Spleen (tissue), 7 donors: ENCODE measurements around the gene AUH.
A peak's percentile ranks its signal among the peaks of the same experiment; 100 is the strongest.

Experiments
- POLR2A ChIP-seq, 3 donors: fragments of 450-650 bp; IDR thresholded peaks; one replicate each; pipeline ENCODE4 v1.5.1; 2017; ENCODE audit warnings: antibody characterized with exemption in 3 of 3, mild to moderate bottlenecking in 1 of 3
- POLR2AphosphoS5 ChIP-seq, 3 donors: sonication (generic); formaldehyde crosslinking; IDR thresholded peaks; one replicate each; pipeline ENCODE4 v1.5.1; 2017; ENCODE audit warnings: antibody characterized with exemption in 3 of 3
- TF ChIP-seq, protein P1 (sequence below), 11 experiments: fragments of 200-600 bp in 7 of 11; fragments of 450-650 bp in 4 of 11; sonication (generic) in 4 of 11; IDR thresholded peaks in 8 of 11; conservative IDR thresholded peaks in 3 of 11; 1 replicate in 7 of 11; 2 replicates in 4 of 11; pipeline versions ENCODE4 v1.4.0 to v1.8.0; 2016 to 2021; ENCODE audit warnings: antibody characterized with exemption in 11 of 11, inconsistent platforms in 4 of 11, mild to moderate bottlenecking in 1 of 11
- donor health status: DM: no; HTN: no; CAD: no; lungs with moderate emphysema.
- donor health status: DM: no; HTN: no; CAD: no.
- donor health status: DM: no; HTN: no; CAD: no.

DNA sequence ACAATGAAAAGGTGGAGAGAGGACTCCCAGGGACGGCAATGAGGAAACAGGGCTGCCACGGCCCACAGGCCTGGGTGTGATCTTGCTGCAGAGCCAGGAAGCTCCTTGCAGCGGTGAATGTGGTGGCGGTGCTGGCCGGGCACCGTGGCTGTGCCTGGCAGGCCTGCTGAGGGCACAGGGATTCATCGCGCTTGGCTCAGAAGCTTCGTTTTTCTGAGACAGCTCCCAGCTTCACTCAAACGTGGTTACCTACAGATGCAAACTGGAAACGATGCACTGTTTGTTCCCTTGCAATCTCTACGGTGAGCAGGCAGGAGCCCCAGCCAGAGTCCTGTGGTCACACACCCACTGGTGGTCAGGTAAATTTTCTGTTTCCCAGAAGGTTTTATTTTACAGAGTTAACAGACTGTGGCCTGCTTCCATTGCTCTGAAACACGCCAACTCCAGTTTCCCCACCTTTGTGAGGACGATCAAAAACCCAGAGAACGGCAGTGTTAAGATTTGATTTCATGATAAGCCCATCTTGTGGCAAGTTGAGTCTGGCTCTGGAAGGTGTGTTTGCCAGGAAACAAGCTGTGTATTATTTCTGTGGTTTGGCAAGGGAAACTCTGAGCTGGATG lies 183.9 kb downstream of the AUH start:
- TF ChIP-seq POLR2A (IDR thresholded peaks at IDR 0.05) (no peak), POLR2AphosphoS5 (IDR thresholded peaks at IDR 0.05) (peak in 2 of 3 donors; percentile 53 to 64)
- TF ChIP-seq, protein P1, sequence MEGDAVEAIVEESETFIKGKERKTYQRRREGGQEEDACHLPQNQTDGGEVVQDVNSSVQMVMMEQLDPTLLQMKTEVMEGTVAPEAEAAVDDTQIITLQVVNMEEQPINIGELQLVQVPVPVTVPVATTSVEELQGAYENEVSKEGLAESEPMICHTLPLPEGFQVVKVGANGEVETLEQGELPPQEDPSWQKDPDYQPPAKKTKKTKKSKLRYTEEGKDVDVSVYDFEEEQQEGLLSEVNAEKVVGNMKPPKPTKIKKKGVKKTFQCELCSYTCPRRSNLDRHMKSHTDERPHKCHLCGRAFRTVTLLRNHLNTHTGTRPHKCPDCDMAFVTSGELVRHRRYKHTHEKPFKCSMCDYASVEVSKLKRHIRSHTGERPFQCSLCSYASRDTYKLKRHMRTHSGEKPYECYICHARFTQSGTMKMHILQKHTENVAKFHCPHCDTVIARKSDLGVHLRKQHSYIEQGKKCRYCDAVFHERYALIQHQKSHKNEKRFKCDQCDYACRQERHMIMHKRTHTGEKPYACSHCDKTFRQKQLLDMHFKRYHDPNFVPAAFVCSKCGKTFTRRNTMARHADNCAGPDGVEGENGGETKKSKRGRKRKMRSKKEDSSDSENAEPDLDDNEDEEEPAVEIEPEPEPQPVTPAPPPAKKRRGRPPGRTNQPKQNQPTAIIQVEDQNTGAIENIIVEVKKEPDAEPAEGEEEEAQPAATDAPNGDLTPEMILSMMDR (IDR thresholded peaks at IDR 0.05 in 8 of 11, conservative IDR thresholded peaks at IDR 0.05 in 3 of 11): no peak
